Smooth muscle cell of the brain vasculature (primary cell): ENCODE measurements around the gene CPN1.
A peak's percentile ranks its signal among the peaks of the same experiment; 100 is the strongest.
"Not testable (repeated sequence)": the region's sequence is repeated elsewhere in the genome, so short reads cannot be mapped to it uniquely, and the experiment has no call there.

Experiments
- DNase-seq: peaks from one replicate; pipeline ENCODE4 v3.0.0-alpha.2; 2012; ENCODE audit warnings: low read depth, low spot score

The CPN1 gene

DNA sequence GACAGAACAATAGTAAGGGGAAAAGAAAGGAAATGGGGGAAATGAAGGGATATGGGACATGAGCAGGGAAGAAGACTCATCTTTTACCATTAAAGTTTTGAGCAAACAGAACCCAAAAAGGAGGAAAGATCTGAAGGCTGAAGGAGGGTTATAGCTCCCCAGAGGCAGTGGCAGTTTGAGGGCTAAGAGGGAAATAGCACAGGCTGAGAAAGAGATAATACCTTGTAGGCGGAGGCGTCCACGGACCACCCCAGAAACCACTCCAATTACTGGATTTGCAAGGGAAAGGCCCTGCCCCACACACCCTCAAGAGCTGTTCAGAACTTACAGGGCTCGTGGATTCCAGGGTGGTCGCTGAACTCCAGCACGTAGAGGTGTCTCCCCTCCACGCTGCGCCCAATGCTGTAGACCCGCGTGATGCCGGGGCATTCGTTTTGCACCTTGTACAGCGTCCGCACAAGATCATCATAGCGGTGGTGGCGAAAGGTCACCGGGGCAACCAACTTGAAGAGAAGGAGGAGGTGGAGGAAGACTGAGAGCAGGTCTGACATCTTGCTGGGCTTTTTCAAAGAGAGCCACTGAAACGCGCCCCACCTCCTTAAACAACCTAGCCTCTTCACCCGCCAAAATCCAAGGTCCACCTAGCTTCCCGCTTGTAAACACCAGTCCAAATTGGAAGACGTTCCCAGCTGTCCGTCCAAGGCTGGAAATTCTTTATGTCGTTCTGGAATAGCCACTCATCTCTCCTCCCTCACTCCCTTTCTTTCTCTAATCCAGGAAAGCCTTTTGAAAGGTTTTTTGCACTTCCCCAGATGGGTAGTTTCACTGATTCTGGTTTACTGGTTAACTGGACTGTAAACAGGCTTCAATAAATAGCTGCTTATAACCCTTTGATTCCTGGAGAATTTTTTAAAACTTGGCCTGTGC lies at the start of gene CPN1:
Gene CPN1 (minus strand): TSS at position 795 of the 927 bp plus-strand sequence. CDS start 244 bp downstream, at position 551.
- DNase-seq = no peak

DNA sequence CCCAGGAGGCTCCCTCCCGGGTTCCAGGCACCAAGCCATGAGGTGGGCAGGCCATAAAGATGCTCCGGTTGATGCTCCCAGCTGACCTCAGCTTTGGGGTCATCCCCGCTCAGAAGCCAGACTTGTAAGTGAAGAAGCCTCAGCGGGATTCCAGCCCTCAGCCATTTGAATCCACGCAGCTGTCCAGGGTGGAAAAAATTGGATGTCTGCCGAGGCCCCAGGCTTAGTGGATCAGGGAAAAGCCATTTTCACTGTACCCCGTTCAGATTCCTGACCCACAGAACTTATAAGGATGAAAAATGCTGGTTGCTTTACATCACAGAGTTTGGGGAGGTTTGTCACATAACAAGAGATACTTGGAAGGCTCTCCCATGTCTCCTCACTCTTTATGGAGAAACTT lies 49.2 kb upstream of the CPN1 start:
- DNase-seq = peak; percentile 29

DNA sequence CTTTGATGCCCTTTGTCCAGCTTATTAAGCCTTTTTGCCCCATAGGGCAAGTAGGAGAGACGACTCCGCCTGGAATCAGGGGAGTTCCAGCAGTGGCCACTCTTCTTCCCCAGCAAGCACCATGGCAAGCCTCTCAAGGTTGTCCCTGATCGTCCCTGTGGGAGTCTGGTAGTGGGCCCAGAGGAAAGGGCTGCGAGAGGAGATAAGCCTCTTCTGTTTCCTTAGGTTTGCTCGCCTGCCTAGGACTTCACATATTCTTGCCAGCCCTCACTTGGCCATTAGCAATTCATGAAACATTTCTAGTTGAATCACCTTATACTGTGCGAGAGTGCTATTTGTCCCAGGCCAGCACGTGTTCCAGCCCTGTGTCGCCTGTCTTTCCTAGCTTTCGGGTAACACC lies 47.8 kb upstream of the CPN1 start:
- DNase-seq = no peak

DNA sequence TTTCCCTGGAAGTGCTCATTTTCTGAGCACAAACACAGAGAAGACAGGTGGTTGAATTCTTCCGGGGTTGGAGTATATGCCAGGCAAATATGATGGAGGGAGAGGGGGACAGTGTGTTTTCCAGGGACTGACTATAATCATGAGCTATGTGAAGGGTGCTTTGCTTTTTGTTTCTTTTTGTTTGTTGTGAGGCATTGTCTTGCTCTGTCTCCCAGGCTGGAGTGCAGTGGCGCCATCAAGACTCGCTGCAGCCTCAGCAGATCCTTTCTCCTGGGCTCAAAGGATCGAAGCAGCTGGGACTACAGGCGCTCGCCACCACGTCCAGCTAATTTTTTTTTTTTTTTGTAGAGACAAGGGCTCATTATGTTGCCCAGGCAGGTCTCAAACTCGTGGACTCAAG lies 47.3 kb upstream of the CPN1 start:
- no peak for DNase-seq

DNA sequence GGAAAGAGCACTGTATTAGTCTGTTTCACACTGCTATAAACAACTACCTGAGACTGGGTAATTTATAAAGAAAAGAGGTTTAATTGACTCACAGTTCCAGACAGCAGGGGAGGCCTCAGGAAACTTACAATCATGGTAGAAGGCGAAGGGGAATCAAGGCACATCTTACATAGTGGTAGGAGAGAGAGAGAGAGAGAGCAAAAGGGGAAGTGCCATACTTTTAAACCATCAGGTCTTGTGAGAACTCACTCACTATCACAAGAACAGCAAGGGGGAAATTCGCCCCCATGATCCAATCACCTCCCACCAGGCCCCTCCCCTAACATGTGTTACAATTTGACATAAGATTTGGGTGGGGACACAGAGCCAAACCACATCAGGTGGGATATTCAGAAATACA lies 43.7 kb upstream of the CPN1 start:
- not testable (repeated sequence) for DNase-seq

DNA sequence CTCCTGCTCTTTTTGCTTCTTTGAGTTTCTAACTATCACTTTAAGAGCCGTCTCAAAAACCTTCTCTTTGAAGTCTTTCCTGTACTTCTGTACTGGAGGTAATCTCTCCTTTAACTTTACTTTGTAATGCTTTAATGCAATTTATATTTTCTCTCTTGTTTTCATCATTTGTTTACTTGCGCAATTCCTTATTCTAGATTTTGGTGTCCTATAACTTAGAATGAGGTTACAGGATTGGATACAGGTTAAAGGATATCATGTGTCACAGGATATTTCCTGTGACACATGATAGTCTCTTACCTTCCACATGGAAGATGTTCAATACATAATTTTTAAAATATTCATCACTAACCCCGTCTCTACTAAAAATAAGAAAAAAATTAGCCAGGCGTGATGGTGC lies 42.4 kb upstream of the CPN1 start:
- DNase-seq = no peak

DNA sequence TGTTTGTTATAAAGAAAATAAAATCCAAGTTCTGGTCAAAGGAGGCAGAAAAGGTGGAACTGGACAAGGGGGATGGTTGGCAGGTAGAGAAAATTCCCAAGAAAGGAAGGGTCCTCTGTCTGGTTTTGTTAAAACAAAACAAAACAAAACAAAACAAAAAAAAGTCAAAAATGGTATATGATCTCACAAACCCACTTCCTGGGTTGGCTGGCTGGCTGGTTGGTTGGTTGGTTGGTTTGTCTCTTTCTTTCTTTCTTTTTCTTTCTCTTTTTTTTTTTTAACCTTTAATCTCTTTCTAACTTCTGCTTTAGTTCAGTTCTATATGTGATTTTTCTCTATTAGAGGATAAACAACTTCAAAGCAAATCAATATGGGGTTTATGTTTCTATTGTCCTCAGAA lies 41.1 kb upstream of the CPN1 start:
- no peak for DNase-seq

DNA sequence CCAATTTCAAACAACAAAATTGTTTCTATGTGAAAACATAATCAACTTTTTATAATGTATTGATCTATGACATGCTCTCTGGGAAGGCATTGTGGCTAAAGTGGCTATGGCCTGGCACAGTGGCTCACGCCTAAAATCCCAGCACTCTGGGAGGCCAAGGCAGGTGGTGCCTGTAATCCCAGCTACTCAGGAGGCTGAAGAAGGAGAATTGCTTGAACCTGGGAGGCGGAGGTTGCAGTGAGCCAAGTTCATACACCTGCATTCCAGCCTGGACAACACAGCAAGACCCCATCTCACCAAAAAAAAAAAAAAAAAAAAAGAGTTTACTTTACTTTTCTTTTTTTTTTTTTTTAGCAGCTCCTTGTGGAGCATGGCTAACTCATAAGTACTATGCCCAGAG lies 38.9 kb upstream of the CPN1 start:
- no peak for DNase-seq

DNA sequence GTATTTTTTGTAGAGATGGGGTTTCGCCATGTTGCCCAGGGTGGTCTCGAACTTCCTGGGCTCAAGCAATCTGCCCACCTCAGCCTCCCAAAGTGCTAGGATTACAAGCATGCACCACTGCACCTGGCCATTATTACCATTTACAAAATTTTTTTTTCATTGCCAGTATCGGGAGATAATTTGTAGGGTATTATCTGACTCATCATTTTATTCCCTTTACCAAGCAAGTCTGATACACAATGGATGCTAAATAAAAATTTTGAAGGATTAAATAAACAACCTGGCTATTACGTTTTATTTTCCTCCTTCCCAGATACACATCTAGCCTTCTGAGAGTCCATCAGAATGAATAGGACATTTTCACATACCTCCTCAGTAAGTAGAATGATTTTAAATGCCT lies 38.1 kb upstream of the CPN1 start:
- DNase-seq = no peak

DNA sequence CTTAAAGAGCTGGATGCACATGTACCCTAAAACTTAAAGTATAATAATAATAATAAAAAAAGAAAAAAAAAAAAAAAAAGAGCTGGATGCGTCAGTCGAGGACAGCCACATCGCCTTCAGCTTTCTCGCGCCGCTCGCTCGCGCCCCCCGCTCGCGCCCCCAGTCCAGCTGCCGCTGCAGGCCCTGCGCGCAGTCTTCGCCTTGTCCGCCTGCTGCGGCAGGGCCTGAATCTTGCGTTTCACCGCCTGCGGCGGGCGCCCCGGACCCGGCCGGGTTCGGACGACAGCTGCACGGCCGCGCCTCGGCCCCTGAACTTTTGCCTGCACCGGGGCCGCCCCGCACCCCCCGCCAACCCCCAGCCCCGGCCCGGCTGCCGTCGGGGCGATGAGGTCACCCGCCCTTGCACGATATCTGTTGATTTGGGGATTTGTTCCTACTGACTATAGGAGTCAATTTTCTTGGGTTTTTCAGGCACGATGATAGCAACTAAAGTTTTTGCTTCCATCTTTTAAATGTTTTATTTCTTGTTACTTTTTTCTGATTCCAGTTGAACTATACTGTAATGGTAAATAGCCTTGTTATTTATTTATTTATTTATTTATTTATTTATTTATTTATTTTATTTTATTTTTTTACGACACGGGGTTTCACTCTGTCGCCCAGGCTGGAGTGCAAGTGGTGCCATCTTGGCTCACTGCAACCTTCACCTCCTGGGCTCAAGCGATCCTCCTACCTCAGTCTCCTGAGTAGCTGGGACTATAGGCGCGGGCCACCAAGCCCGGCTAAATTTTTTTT lies 33.5 kb upstream of the CPN1 start:
- no peak for DNase-seq

DNA sequence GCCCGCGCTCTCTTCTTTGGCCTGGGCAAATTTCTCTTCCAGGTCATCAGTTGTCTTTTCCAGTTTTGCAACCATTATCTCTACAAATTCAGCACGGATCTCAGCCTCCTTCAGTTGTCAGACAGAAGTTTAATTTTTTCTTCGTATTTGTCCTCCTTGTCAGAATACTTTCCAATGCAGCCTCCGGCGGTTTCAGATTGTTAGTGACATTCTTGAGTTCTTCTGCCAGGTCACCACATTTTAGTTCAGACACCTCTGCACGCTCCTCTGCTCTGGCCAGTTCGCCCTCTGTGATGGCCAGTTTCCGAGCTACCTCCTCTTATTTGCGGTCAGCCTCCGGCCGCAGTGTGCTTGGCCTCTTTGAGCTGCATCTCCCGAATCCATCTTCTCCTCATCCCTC lies 32.8 kb upstream of the CPN1 start:
- no peak for DNase-seq

DNA sequence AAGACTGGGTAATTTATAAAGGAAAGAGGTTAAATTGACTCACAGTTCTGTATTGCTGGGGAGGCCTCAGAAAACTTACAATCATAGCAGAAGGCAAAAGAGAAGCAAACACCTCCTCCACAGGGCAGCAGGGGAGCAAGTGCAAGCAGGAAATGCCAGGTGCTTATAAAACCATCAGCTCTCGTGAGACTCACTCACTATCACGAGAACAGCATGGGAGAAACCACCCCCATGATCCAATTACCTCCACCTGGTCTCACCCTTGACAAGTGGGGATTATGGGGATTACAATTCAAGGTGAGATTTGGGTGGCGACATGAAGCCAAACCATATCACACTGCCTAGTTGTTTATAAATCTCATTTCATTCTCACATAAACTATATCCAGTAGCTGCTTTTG lies 28.0 kb upstream of the CPN1 start:
- no peak for DNase-seq

DNA sequence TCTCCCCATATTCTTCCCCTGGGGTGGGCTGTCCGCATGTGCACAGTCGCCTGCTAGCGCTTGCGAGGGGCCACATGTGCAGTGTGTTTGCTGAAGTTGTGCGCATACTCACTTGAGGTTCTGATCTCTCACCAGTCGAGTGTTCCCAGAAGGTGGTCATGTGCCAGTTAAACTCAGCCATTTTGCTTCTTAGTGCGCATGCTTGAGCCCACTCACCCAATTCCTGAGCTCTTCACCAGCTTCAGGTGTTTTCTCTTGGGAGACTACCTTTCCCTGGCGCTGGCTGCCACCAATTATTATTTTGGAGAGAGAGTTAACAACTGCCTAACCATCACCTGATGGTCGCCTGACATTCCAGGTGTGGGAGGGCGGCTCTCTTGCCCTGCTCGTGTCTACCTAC lies 25.2 kb upstream of the CPN1 start:
- no peak for DNase-seq

DNA sequence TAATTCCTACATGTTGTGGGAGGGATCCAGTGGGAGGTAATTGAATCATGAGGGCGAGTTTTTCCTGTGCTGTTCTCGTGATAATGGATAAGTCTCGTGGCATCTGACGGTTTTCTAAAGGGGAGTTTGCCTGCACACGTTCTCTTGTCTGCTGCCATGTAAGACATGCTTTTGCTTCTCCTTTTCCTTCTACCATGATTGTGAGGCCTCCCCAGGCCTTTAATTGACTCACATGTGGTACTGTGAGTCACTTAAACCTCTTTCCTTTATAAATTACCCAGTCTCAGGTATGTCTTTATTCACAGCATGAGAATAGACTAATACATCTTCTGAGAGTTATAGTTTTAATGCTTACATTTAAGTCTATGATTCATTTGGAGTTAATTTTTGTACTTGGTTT lies 22.6 kb upstream of the CPN1 start:
- DNase-seq = no peak

DNA sequence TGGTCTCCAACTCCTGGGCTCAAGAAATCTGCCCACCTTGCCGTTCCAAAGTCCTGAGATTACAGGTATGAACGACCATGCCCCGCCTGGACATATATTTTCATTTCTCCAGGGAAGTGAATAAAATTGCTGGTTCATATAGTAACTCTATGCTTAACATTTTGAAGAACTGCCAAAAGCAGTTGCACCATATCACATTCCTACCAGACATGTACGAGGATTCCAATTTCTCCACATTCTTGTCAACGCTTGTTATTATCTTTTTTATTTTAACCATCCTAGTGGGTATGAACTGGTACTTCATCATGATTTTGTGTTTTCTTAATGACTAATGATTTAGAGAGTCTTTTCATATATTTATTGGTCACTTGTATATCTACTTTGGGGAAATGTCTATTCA lies 21.9 kb upstream of the CPN1 start:
- DNase-seq = no peak

DNA sequence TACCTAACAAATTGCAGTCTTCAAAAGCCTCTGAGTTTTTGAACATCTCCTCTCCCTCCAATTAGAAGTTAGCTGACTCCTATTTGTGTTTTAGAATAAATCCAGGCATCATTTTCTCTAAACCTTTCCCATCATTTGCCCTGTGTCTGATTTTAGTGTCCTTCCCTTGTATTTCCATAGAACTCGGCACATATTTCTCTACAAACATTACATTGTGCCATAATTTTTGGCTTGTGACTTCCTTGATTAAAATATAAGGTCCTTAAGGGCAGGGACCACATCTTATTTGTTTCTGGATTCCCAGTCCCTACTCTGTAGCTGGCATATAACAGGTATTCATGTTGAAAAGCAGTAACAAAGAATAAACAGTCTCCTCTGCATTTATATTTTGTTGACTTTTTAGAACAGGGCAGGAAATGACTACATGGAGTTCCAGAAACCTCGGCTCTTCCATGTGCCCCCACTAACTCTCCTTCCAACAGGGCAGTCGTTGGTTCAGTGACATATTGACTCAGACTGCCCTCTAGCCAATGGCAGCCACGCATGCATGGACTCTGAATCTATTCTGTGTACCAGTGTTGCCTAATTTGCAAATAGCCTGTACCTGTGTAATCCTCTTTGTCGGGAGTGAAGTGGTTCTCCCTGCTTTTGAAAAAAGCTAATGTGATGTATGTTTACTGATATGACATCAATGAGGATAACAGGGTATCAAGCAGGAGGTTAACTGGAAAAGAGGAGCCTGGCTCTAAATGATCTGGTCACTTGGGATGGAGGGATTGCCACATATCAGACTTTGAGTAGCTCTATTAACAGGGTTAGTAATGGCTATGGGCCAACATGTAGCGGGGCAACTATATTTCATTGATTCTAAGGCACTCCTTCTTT lies 19.8 kb upstream of the CPN1 start:
- no peak for DNase-seq

DNA sequence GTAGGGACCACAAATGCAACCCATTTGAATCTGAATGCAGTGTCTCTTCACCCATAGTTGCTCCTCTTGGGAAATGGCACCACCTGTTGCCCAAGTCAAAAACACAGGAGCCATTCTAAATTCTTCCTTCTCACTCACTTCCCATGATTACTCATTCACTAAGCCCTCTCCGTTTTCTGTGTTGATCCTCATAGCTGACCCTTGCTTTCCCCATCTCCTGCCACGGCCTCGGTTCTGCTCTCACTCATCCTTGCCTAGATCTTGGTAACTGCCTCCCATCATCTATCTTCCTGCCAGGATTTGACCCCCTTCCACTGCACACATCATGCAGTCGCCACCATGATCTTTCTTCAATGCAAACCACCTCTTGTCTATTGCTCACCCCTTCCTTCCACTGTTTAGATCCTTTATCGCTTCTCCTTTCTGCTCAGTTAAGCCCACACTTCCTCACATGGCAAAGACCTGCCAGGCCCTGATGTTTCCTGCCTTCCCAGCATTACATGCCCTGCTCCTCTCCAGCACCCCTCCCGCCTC lies 19.0 kb upstream of the CPN1 start:
- no peak for DNase-seq

DNA sequence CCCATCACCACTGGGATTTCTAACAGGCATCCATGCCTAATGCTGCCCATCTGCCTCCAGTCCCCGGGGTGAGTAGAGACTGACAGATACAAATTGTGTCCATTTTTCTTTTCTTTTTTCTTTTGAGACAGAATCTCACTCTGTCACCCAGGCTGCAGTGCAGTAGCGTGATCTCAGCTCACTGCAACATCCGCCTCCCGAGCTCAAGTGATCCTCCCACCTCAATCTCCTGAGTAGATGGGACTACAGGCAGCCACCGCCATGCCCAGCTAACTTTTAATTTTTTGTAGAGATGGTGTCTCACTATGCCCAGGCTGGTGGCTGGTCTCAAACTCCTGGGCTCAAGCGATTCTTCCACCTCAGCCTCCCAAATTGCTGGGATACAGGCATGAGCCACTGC lies 7.6 kb upstream of the CPN1 start:
- DNase-seq = no peak

DNA sequence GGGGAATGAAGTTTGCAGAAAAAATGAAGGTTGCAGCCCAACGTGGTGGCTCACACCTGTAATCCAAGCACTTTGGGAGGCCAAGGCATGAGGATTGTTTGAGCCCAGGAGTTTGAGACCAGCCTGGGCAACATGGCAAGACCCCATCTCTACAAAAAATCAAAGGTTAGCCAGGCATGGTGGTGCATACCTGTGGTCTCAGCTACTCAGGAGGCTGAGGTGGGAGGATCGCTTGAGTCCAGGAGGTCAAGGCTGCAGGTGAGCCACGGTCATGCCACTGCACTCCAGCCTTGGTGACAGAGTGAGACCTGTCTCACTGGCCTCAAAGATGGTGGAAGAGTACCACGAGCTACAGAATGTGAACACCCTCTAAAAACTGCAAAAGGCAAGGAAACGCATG lies 5.0 kb upstream of the CPN1 start:
- DNase-seq = not testable (repeated sequence)

DNA sequence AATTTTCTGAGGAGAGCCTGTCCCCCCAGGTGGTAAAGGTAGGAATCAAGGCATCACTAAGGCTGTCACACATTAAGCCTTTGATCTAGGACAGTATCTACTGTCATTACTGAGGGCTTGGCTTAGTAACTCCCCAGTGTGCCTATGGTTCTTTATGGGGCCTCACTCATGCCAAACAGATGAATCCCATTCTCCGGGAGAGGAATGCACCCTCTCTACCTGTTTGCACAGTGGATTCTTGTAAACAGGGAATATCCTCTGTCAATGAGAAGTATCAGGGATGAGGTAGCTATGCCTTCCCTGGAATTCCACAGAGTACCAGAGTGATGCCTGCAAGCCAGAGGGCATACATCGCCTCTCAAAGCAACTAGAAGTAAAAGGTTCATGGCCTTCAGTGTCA lies 3.9 kb upstream of the CPN1 start:
- no peak for DNase-seq

DNA sequence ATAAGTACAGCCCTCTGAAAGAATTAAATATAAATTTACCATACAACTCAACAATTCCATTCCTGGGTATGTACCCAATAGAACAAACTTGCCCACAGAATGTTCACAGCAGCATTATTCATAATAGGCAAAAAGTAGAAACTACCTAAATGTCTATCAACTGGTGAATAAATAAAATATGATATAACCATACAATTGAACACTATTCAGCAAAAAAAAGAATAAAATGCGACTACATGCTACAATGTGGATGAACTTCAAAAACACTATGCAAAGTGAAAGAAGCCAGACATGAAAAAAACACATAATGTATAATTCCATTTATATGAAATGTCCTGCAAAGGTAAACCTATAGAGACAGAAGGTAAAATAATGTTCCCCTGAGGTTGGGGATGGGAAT lies 2.0 kb upstream of the CPN1 start:
- no peak for DNase-seq

DNA sequence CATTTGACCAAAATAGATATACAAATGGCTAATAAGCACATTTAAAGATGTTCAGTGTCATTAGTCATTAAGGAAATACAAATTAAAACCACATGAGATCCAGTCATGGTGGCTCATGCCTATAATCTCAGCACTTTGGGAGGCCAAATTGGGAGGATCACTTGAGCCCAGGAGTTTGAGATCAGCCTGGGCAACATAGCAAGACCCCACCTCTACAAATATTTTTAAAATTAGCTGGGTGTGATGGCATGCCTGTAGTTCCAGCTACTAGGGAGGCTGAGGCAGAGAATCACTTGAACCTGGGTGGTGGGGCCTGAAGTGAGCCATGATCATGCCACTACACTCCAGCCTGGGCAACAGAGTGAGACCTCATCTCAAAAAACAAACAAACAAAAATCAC lies 607 bp upstream of the CPN1 start:
- DNase-seq = not testable (repeated sequence)
